HEK293 (cell line): ENCODE data around the gene MGAT4A.

Source experiments
- BCL11A ChIP-seq: fragments of 450-650 bp; formaldehyde crosslinking; IDR thresholded peaks from 2 replicates; pipeline ENCODE4 v1.5.1; 2016; ENCODE audit warnings: low read depth, missing biosample characterization, missing genetic modification characterization
- CTCF ChIP-seq: fragments of 450-650 bp; formaldehyde crosslinking; IDR thresholded peaks from 2 replicates; pipeline ENCODE4 v1.5.1; 2016; ENCODE audit warnings: missing biosample characterization, missing genetic modification characterization
- ELK4 ChIP-seq: IDR thresholded peaks from 2 replicates; pipeline ENCODE4 v1.6.1; 2011; ENCODE audit warnings: mild to moderate bottlenecking, low read depth, low read length, borderline replicate concordance
- TCF7L2 ChIP-seq: IDR thresholded peaks from 2 replicates; pipeline ENCODE4 v1.6.1; 2011; ENCODE audit warnings: low read depth, mild to moderate bottlenecking, inconsistent platforms, low read length, moderate library complexity, borderline replicate concordance
- ZNF239 ChIP-seq: fragments of 450-650 bp; formaldehyde crosslinking; IDR thresholded peaks from 2 replicates; pipeline ENCODE4 v1.5.1; 2016; ENCODE audit warnings: missing biosample characterization, missing genetic modification characterization
- ZNF394 ChIP-seq: fragments of 450-650 bp; formaldehyde crosslinking; IDR thresholded peaks from 2 replicates; pipeline ENCODE4 v1.5.1; 2016; ENCODE audit warnings: missing biosample characterization, missing genetic modification characterization, mild to moderate bottlenecking, moderate library complexity, borderline replicate concordance
- ZNF670 ChIP-seq: fragments of 450-650 bp; formaldehyde crosslinking; IDR thresholded peaks from 2 replicates; pipeline ENCODE4 v1.5.1; 2016; ENCODE audit warnings: missing biosample characterization, missing genetic modification characterization, low read depth
- ZXDB ChIP-seq: fragments of 450-650 bp; formaldehyde crosslinking; IDR thresholded peaks from 2 replicates; pipeline ENCODE4 v1.5.1; 2016; ENCODE audit warnings: missing biosample characterization, missing genetic modification characterization
- TF ChIP-seq, protein P1 (sequence below): fragments of 450-650 bp; formaldehyde crosslinking; IDR thresholded peaks from 2 replicates; pipeline ENCODE4 v1.5.1; 2016; ENCODE audit warnings: missing biosample characterization, missing genetic modification characterization
- TF ChIP-seq, protein P2 (sequence below): fragments of 450-650 bp; IDR thresholded peaks from 2 replicates; pipeline ENCODE4 v1.5.1; 2018; ENCODE audit warnings: missing biosample characterization, mild to moderate bottlenecking, missing genetic modification characterization

DNA sequence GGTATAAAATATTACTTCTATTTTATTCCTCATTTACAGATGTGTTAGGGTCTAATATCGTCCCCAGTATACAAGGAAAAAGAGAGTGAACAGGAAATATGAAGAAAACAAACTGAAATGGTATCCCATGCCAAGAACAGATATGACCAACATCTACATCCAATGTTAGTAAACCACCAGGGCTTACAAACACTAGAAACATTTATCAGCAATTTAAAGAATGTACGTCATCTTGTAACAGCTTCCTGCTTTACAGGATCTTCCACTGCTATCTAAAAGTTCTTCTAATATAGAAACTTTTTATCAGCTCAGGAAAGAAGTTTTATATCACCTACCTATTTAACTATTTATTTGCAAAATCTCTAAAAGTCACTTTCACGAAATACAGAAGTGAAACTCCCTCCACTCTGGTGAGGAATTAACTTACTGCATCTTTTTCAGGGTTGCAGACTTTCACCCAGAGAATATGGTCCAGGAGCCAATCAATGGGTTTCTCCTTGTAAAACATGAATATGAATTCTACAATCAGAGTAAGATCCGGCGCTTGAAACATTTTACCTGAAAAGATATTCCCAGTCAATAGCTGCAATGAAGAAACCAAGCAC lies 87.3 kb downstream of the MGAT4A start:
- TF ChIP-seq CTCF (tag by site-specific recombination) = no peak
- no peak for TF ChIP-seq BCL11A
- no peak for TF ChIP-seq ZNF670
- no peak for TF ChIP-seq ZNF394 (tag by site-specific recombination)
- no peak for TF ChIP-seq ELK4
- TF ChIP-seq, protein P1, sequence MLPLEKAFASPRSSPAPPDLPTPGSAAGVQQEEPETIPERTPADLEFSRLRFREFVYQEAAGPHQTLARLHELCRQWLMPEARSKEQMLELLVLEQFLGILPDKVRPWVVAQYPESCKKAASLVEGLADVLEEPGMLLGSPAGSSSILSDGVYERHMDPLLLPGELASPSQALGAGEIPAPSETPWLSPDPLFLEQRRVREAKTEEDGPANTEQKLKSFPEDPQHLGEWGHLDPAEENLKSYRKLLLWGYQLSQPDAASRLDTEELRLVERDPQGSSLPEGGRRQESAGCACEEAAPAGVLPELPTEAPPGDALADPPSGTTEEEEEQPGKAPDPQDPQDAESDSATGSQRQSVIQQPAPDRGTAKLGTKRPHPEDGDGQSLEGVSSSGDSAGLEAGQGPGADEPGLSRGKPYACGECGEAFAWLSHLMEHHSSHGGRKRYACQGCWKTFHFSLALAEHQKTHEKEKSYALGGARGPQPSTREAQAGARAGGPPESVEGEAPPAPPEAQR = no peak
- TF ChIP-seq, protein P2, sequence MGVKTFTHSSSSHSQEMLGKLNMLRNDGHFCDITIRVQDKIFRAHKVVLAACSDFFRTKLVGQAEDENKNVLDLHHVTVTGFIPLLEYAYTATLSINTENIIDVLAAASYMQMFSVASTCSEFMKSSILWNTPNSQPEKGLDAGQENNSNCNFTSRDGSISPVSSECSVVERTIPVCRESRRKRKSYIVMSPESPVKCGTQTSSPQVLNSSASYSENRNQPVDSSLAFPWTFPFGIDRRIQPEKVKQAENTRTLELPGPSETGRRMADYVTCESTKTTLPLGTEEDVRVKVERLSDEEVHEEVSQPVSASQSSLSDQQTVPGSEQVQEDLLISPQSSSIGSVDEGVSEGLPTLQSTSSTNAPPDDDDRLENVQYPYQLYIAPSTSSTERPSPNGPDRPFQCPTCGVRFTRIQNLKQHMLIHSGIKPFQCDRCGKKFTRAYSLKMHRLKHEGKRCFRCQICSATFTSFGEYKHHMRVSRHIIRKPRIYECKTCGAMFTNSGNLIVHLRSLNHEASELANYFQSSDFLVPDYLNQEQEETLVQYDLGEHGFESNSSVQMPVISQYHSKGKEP (tag by site-specific recombination) = no peak
- no peak for TF ChIP-seq ZXDB (tag by site-specific recombination)
- TF ChIP-seq ZNF239 (tag by site-specific recombination) = no peak
- TF ChIP-seq TCF7L2 = no peak
